SK-N-SH treated with all-trans-retinoic acid at 6 μM for 48 hours (cell line): ENCODE results near the gene NHERF2.

Experiments used
- ATAC-seq: fragments of 200-7000 bp; cut with Tn5 transposase; 3 replicates; pipeline ENCODE4 v1.9.1; 2020; ENCODE audit warnings: mild to moderate bottlenecking, moderate library complexity
- BACH2 ChIP-seq: fragments of 250-450 bp; sonication (Bioruptor Pico); IDR thresholded peaks from 2 replicates; pipeline ENCODE4 v1.9.0; 2021; ENCODE audit warnings: mild to moderate bottlenecking, borderline replicate concordance
- CSDC2 ChIP-seq: fragments of 250-450 bp; sonication (Bioruptor Pico); IDR thresholded peaks from 2 replicates; pipeline ENCODE4 v1.5.0; 2020; ENCODE audit warnings: mild to moderate bottlenecking, moderate library complexity
- GLIS3 ChIP-seq: fragments of 250-450 bp; sonication (Bioruptor Pico); IDR thresholded peaks from 2 replicates; pipeline ENCODE4 v1.5.0; 2020; ENCODE audit warnings: mild to moderate bottlenecking, moderate library complexity
- OSR1 ChIP-seq: fragments of 250-450 bp; sonication (Bioruptor Pico); IDR thresholded peaks from 2 replicates; pipeline ENCODE4 v1.8.0; 2022; ENCODE audit warnings: moderate library complexity, mild to moderate bottlenecking, inconsistent platforms
- PPARA ChIP-seq: fragments of 250-450 bp; sonication (Bioruptor Pico); IDR thresholded peaks from 2 replicates; pipeline ENCODE4 v1.5.0; 2020; ENCODE audit warnings: mild to moderate bottlenecking, borderline replicate concordance
- TOX ChIP-seq: fragments of 250-450 bp; sonication (Bioruptor Pico); IDR thresholded peaks from 2 replicates; pipeline ENCODE4 v1.8.0; 2021; ENCODE audit warnings: mild to moderate bottlenecking, moderate library complexity, borderline replicate concordance
- ZC3H10 ChIP-seq: fragments of 250-450 bp; sonication (Bioruptor Pico); IDR thresholded peaks from 2 replicates; pipeline ENCODE4 v1.5.1; 2021; ENCODE audit warnings: mild to moderate bottlenecking, moderate library complexity
- ZFP30 ChIP-seq: fragments of 450-650 bp; formaldehyde crosslinking; IDR thresholded peaks from 2 replicates; pipeline ENCODE4 v1.5.0; 2022; ENCODE audit warnings: mild to moderate bottlenecking, moderate library complexity
- ZNF8 ChIP-seq: fragments of 450-650 bp; formaldehyde crosslinking; IDR thresholded peaks from 2 replicates; pipeline ENCODE4 v1.5.0; 2020; ENCODE audit warnings: mild to moderate bottlenecking, moderate library complexity
- TF ChIP-seq, protein P1 (sequence below): fragments of 250-450 bp; sonication (Bioruptor Pico); IDR thresholded peaks from 2 replicates; pipeline ENCODE4 v1.5.0; 2020; ENCODE audit warnings: mild to moderate bottlenecking, moderate library complexity
- TF ChIP-seq, protein P2 (sequence below): fragments of 250-450 bp; sonication (Bioruptor Pico); IDR thresholded peaks from 2 replicates; pipeline ENCODE4 v1.8.0; 2021; ENCODE audit warnings: low read depth, mild to moderate bottlenecking, moderate library complexity, borderline replicate concordance
- TF ChIP-seq, protein P3 (sequence below): fragments of 250-450 bp; sonication (Bioruptor Pico); IDR thresholded peaks from 2 replicates; pipeline ENCODE4 v1.5.1; 2020; ENCODE audit warnings: low read depth, mild to moderate bottlenecking, moderate library complexity
- TF ChIP-seq, protein P4 (sequence below): fragments of 250-450 bp; sonication (Bioruptor Pico); IDR thresholded peaks from 2 replicates; pipeline ENCODE4 v1.5.1; 2021; ENCODE audit warnings: mild to moderate bottlenecking, moderate library complexity
- TF ChIP-seq, protein P5 (sequence below): fragments of 250-450 bp; sonication (Bioruptor Pico); IDR thresholded peaks from 2 replicates; pipeline ENCODE4 v1.8.0; 2020; ENCODE audit warnings: mild to moderate bottlenecking, moderate library complexity, borderline replicate concordance

Gene NHERF2

DNA sequence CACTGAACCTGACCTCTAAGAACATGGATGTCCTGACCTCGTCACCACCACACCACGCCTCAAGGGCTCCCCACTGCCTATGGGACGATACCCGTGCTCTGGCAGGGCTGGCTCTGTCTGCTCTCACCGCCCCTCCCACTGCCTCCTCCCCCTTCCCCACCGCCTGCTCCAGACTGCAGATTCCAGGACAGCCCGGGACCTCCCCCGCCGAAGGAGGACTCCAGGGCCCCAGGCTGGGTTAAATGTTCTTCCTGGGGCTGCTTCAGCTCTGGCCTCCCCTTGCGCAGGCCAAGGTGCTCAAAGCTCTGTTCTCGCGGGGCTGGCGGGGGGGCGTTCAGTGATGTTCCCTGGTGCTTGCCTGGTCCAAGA, 4.0 kb upstream of the NHERF2 start (continued):
- TF ChIP-seq, protein P1, sequence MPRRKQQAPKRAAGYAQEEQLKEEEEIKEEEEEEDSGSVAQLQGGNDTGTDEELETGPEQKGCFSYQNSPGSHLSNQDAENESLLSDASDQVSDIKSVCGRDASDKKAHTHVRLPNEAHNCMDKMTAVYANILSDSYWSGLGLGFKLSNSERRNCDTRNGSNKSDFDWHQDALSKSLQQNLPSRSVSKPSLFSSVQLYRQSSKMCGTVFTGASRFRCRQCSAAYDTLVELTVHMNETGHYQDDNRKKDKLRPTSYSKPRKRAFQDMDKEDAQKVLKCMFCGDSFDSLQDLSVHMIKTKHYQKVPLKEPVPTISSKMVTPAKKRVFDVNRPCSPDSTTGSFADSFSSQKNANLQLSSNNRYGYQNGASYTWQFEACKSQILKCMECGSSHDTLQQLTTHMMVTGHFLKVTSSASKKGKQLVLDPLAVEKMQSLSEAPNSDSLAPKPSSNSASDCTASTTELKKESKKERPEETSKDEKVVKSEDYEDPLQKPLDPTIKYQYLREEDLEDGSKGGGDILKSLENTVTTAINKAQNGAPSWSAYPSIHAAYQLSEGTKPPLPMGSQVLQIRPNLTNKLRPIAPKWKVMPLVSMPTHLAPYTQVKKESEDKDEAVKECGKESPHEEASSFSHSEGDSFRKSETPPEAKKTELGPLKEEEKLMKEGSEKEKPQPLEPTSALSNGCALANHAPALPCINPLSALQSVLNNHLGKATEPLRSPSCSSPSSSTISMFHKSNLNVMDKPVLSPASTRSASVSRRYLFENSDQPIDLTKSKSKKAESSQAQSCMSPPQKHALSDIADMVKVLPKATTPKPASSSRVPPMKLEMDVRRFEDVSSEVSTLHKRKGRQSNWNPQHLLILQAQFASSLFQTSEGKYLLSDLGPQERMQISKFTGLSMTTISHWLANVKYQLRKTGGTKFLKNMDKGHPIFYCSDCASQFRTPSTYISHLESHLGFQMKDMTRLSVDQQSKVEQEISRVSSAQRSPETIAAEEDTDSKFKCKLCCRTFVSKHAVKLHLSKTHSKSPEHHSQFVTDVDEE (CRISPR knock-in tag): no peak
- TF ChIP-seq PPARA (CRISPR knock-in tag) (no peak), BACH2 (CRISPR knock-in tag) (no peak), OSR1 (CRISPR knock-in tag) (no peak)

DNA sequence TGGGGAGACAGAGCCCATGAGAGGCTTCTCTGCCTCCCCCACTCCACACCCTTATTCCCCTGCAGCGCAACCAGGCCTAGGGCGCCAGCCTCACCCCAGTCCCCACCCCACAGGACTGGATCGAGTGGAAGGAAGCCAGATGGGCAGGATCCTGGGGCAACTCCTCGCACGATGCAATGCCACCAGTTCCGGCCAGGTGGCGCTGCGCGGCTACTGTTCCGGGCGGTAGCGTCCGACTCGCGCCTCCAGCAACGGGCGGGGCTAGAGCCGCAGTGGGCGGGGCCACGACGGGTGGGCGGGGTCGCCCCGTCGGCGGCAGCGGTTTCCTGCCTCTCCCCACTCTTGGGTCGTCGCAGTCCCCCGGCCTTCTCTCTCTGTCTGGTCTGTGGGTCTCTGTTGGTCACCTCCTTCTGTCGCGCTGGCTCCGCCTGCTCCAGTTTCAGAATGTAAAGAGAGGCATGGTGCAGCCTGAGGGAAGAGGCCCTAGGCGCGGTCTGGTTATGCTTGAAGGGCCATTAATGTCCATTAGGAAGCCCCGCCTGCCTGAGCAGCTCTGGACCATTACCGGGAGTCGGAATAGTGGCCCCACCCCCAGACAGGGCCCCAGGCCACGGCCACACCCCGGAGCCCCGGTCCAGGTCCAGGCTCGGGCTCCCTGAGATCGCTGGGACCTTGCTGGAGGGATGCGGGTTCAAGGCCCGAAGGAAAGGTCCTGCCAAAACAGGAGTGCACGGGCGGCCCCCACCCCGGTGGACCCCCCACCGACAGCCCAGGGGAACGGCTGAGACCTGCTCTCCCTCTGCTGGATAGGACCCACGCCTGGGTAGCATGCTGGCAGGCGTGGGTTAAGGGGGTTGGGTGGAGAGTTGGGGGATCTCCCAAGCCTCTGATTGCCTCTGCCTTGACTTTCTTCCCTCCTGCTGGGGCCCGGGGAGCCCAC, 3.3 kb upstream of the NHERF2 start:
- TF ChIP-seq PPARA (CRISPR knock-in tag) (no peak), OSR1 (CRISPR knock-in tag) (no peak), BACH2 (CRISPR knock-in tag) (no peak), GLIS3 (CRISPR knock-in tag) (no peak)
- peak; percentile 82 for ATAC-seq

DNA sequence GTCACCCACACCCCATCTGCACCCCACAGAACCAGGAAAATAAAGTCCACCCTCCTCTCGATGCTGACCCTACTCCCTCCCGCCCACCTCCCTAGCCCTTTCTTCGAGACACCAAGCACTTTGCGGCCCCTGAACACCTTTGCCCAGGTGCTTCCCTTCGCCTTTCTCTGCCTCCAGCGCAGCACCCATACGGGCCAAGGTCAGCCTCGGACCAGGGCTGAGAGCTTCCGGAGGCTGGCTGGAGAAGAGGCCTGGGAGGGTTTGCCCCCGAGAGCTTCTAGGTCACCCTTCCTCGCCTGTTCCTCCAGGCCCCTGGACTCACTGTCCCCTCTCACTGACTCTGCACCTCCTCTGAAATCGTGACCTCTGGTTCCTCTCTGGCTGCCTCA, 2.7 kb upstream of the NHERF2 start:
- TF ChIP-seq ZNF8 (CRISPR knock-in tag) (no peak), GLIS3 (CRISPR knock-in tag) (no peak), CSDC2 (CRISPR knock-in tag) (no peak)
- TF ChIP-seq, protein P2, sequence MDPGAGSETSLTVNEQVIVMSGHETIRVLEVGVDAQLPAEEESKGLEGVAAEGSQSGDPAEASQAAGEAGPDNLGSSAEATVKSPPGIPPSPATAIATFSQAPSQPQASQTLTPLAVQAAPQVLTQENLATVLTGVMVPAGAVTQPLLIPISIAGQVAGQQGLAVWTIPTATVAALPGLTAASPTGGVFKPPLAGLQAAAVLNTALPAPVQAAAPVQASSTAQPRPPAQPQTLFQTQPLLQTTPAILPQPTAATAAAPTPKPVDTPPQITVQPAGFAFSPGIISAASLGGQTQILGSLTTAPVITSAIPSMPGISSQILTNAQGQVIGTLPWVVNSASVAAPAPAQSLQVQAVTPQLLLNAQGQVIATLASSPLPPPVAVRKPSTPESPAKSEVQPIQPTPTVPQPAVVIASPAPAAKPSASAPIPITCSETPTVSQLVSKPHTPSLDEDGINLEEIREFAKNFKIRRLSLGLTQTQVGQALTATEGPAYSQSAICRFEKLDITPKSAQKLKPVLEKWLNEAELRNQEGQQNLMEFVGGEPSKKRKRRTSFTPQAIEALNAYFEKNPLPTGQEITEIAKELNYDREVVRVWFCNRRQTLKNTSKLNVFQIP (CRISPR knock-in tag): no peak
- TF ChIP-seq, all 23 proteins: peak for 0
- ATAC-seq: no peak

DNA sequence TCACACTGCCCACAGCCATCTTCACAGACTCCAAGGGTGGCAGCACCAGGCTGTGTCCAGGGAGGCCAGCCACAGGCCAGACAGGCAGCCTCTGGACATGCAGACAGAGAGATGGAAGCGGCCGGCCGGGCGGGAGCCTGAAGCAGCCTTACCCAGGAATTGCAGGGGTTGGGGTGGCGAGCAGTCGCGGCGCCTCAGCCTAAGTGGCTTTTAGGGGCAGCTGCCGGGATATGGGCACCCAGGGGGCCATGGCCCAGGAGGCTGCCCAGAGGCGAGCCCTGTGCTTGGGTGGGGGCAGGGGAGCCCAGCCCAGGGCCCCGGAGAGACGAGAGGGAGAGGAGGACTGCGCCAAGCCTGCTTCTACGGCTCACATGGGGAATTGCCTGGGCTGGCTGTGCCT, 1.5 kb upstream of the NHERF2 start:
- no peak for ATAC-seq

More for the DNA sequence above, 1.5 kb upstream of the NHERF2 start:
- no peak for TF ChIP-seq ZNF8 (CRISPR knock-in tag)
- TF ChIP-seq, protein P3, sequence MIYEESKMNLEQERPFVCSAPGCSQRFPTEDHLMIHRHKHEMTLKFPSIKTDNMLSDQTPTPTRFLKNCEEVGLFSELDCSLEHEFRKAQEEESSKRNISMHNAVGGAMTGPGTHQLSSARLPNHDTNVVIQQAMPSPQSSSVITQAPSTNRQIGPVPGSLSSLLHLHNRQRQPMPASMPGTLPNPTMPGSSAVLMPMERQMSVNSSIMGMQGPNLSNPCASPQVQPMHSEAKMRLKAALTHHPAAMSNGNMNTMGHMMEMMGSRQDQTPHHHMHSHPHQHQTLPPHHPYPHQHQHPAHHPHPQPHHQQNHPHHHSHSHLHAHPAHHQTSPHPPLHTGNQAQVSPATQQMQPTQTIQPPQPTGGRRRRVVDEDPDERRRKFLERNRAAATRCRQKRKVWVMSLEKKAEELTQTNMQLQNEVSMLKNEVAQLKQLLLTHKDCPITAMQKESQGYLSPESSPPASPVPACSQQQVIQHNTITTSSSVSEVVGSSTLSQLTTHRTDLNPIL (CRISPR knock-in tag): no peak
- no peak for TF ChIP-seq OSR1 (CRISPR knock-in tag)
- TF ChIP-seq, protein P4, sequence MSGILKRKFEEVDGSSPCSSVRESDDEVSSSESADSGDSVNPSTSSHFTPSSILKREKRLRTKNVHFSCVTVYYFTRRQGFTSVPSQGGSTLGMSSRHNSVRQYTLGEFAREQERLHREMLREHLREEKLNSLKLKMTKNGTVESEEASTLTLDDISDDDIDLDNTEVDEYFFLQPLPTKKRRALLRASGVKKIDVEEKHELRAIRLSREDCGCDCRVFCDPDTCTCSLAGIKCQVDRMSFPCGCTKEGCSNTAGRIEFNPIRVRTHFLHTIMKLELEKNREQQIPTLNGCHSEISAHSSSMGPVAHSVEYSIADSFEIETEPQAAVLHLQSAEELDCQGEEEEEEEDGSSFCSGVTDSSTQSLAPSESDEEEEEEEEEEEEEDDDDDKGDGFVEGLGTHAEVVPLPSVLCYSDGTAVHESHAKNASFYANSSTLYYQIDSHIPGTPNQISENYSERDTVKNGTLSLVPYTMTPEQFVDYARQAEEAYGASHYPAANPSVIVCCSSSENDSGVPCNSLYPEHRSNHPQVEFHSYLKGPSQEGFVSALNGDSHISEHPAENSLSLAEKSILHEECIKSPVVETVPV (CRISPR knock-in tag): no peak
- TF ChIP-seq CSDC2 (CRISPR knock-in tag): no peak
- TF ChIP-seq, protein P5, sequence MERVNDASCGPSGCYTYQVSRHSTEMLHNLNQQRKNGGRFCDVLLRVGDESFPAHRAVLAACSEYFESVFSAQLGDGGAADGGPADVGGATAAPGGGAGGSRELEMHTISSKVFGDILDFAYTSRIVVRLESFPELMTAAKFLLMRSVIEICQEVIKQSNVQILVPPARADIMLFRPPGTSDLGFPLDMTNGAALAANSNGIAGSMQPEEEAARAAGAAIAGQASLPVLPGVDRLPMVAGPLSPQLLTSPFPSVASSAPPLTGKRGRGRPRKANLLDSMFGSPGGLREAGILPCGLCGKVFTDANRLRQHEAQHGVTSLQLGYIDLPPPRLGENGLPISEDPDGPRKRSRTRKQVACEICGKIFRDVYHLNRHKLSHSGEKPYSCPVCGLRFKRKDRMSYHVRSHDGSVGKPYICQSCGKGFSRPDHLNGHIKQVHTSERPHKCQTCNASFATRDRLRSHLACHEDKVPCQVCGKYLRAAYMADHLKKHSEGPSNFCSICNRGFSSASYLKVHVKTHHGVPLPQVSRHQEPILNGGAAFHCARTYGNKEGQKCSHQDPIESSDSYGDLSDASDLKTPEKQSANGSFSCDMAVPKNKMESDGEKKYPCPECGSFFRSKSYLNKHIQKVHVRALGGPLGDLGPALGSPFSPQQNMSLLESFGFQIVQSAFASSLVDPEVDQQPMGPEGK (CRISPR knock-in tag): no peak
- TF ChIP-seq PPARA (CRISPR knock-in tag): no peak
- TF ChIP-seq, protein P2 (CRISPR knock-in tag): no peak
- TF ChIP-seq TOX (CRISPR knock-in tag): no peak
- no peak for TF ChIP-seq ZC3H10 (CRISPR knock-in tag)
- no peak for TF ChIP-seq ZFP30 (CRISPR knock-in tag)
